CD14-positive monocyte (primary cell): ENCODE data around the gene LSM14B. TPM values are rescaled to one million over a fixed set of nuclear protein-coding genes. Genes with fewer than 3 reads are reported as not detected.

Experiments used
- DNase-seq, 3 donors: peaks; one replicate each; pipeline ENCODE4 v3.0.0-alpha.2; 2011 to 2022
- H2AFZ ChIP-seq: 2 replicates; pipeline ENCODE4 v1.6.0; 2012; ENCODE audit warnings: mild to moderate bottlenecking, low read depth, low read length, inconsistent platforms; ENCODE audit not compliant: insufficient read depth, poor library complexity, severe bottlenecking
- H3K27ac ChIP-seq, 2 donors: 1 replicate in 1 of 2; 2 replicates in 1 of 2; pipeline ENCODE4 v1.5.1; 2012 to 2013; ENCODE audit warnings: low read length in 2 of 2, control low read depth in 1 of 2, inconsistent platforms in 1 of 2, low read depth in 1 of 2, mild to moderate bottlenecking in 1 of 2
- H3K27me3 ChIP-seq, 2 donors: one replicate each; pipeline versions ENCODE4 v1.6.0 to v1.6.1; 2011 to 2013; ENCODE audit warnings: low read length in 2 of 2; ENCODE audit not compliant: control insufficient read depth in 2 of 2, insufficient read depth in 2 of 2
- H3K36me3 ChIP-seq, 2 donors: replicated peaks in 1 of 2; 1 replicate in 1 of 2; 2 replicates in 1 of 2; pipeline versions ENCODE4 v1.5.1 to v1.6.1; 2012 to 2013; ENCODE audit warnings: low read length in 2 of 2, control low read depth in 1 of 2, inconsistent platforms in 1 of 2, mild to moderate bottlenecking in 1 of 2; ENCODE audit not compliant: insufficient read depth in 2 of 2, control insufficient read depth in 1 of 2
- H3K4me1 ChIP-seq, 2 donors: 1 replicate in 1 of 2; 2 replicates in 1 of 2; pipeline versions ENCODE4 v1.5.1 to v1.6.1; 2012 to 2013; ENCODE audit warnings: low read length in 2 of 2, control low read depth in 1 of 2, inconsistent platforms in 1 of 2, mild to moderate bottlenecking in 1 of 2, moderate library complexity in 1 of 2; ENCODE audit not compliant: insufficient read depth in 2 of 2, control insufficient read depth in 1 of 2
- H3K4me2 ChIP-seq: replicated peaks from 2 replicates; pipeline ENCODE3; 2012; ENCODE audit warnings: low read length, moderate library complexity, mild to moderate bottlenecking; ENCODE audit not compliant: poor library complexity, severe bottlenecking; ENCODE audit errors: extremely low read depth
- H3K4me3 ChIP-seq, 3 experiments: fragments of 200-600 bp in 1 of 3; sonication (generic) in 1 of 3; replicated peaks in 1 of 3; 1 replicate in 2 of 3; 2 replicates in 1 of 3; pipeline ENCODE4 v1.5.1; 2011 to 2013; ENCODE audit warnings: low read length in 3 of 3, mild to moderate bottlenecking in 3 of 3, control low read depth in 2 of 3, low read depth in 2 of 3, inconsistent platforms in 1 of 3, moderate library complexity in 1 of 3
- H3K79me2 ChIP-seq: 2 replicates; pipeline ENCODE4 v1.6.0; 2012; ENCODE audit warnings: mild to moderate bottlenecking, control low read depth, inconsistent platforms, low read length, moderate library complexity; ENCODE audit not compliant: insufficient read depth
- H3K9ac ChIP-seq: 2 replicates; pipeline ENCODE4 v1.6.0; 2017; ENCODE audit warnings: low read length, mild to moderate bottlenecking; ENCODE audit not compliant: insufficient read depth, poor library complexity, severe bottlenecking
- H3K9me3 ChIP-seq, 2 donors: replicated peaks in 1 of 2; 1 replicate in 1 of 2; 2 replicates in 1 of 2; pipeline versions ENCODE4 v1.5.1 to v1.6.1; 2012 to 2013; ENCODE audit warnings: low read length in 2 of 2, control low read depth in 1 of 2; ENCODE audit not compliant: control insufficient read depth in 1 of 2, insufficient read depth in 1 of 2
- H4K20me1 ChIP-seq: 2 replicates; pipeline ENCODE4 v1.6.0; 2012; ENCODE audit warnings: mild to moderate bottlenecking, low read length, control low read depth, moderate library complexity; ENCODE audit not compliant: insufficient read depth
- H3K27ac Mint-ChIP-seq, 7 donors: one replicate each; pipeline ENCODE4 v1.8.0; 2020; ENCODE audit warnings: mild to moderate bottlenecking in 7 of 7, mixed read lengths in 7 of 7, moderate library complexity in 6 of 7, inconsistent platforms in 2 of 7
- H3K27me3 Mint-ChIP-seq, 3 donors: one replicate each; pipeline ENCODE4 v1.8.0; 2021 to 2022; ENCODE audit warnings: low read depth in 3 of 3, mild to moderate bottlenecking in 3 of 3, mixed read lengths in 3 of 3, moderate library complexity in 3 of 3, inconsistent platforms in 1 of 3
- H3K36me3 Mint-ChIP-seq, 2 donors: one replicate each; pipeline ENCODE4 v1.8.0; 2020; ENCODE audit warnings: mixed read lengths in 2 of 2, inconsistent platforms in 1 of 2, mild to moderate bottlenecking in 1 of 2
- H3K4me1 Mint-ChIP-seq: one replicate; pipeline ENCODE4 v1.8.0; 2020; ENCODE audit warnings: mild to moderate bottlenecking, mixed read lengths
- H3K4me3 Mint-ChIP-seq, 2 donors: one replicate each; pipeline ENCODE4 v1.8.0; 2020; ENCODE audit warnings: mild to moderate bottlenecking in 2 of 2, mixed read lengths in 2 of 2, moderate library complexity in 1 of 2
- H3K9me3 Mint-ChIP-seq, 7 donors: one replicate each; pipeline ENCODE4 v1.8.0; 2020 to 2022; ENCODE audit warnings: mixed read lengths in 7 of 7, mild to moderate bottlenecking in 6 of 7, moderate library complexity in 6 of 7, inconsistent platforms in 2 of 7
- WGBS: methylation state at CpG from one replicate; pipeline ENCODE4 v1.1.5; 2013; ENCODE audit warnings: missing lambda C conversion rate; ENCODE audit not compliant: insufficient coverage; 5-methylcytosine and 5-hydroxymethylcytosine counted together
- intact Hi-C, 2 donors: fragments of 100-400 bp; cut with micrococcal nuclease; formaldehyde crosslinking; loops; one replicate each; pipeline versions ENCODE4 v1.15.0 to v1.15.1; 2023
- polyA plus RNA-seq, 3 donors: library from polyadenylated mRNA; depleted of rRNA in 1 of 3; unstranded in 2 of 3; stranded (reverse) in 1 of 3; fragments of 300-500 nt in 2 of 3; fragments of >200 nt in 1 of 3; fragmentation: Illumina TruSeq in 2 of 3; gene quantifications; 1 replicate in 2 of 3; 2 replicates in 1 of 3; pipeline ENCODE4 v1.2.3, GENCODE V29; 2012 to 2021
- TF ChIP-seq, protein P1 (sequence below): fragments of 200-600 bp; IDR thresholded peaks from one replicate; pipeline ENCODE4 v1.8.0; 2022; ENCODE audit warnings: antibody characterized with exemption, mild to moderate bottlenecking

LSM14B gene
- polyA plus RNA-seq, 3 donors, result 1.0 to 33.5 (median 1.4) TPM

DNA sequence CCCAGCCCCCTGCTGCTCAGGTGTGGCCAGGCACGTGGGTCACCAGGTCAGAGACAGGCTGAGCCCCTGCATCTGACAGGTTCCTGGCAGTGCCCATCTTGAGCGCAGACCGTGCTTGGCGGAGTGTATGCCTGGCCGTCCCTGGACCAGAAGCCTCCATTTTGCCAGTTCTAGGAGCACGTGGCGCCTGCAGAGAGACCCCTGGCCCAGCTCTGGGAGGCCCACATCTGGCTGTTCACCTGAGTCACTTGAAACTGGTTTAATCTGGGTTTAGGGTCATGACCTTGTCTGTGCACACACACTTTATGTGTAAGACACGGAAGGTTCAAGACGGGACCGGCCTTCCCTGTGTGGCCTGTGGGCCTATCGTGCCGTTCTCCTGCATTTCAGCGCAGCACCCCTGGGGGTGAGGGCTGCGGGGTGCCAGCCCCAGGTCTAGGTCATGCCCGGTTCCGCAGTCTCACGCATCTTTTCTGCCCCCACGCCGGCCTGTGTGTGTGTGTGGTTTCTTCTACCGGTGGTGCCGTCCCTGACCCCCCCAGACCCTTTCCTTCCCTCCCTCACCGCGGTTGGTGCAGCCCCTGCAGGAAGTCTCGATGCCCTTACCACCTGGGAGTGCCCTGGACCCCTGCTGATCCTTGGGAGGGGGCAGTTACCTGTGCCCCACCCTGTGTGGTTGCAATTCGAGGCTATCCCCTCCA, 35.3 kb downstream of the LSM14B start:
- no peak overlapping the region for H3K4me3 ChIP-seq
- intact Hi-C loops, result loop anchor here (2.0 to 5.0 kb wide), 2 partner anchors 145 to 147 kb away; no protein-coding TSS in a partner anchor
- peaks cover 56% of the 10 kb centered on the region for H4K20me1 ChIP-seq
- no peak overlapping the region for H2AFZ ChIP-seq
- no peaks in the 10 kb centered on the region for H3K4me1 ChIP-seq
- H3K9me3 ChIP-seq, result peaks cover 8 to 13% of the 10 kb centered on the region in 2 donors
- H3K27ac ChIP-seq, result no peak overlapping the region
- peaks cover 30 to 79% of the 10 kb centered on the region in 2 donors for H3K36me3 ChIP-seq
- DNase-seq, result no peak
- H3K79me2 ChIP-seq, result peaks cover 43% of the 10 kb centered on the region
- Mint-ChIP-seq H3K4me3 (no peak overlapping the region), H3K9me3 (peaks cover 10 to 12% (median 11%) of the 10 kb centered on the region in 7 donors), H3K36me3 (peaks cover 48 to 75% of the 10 kb centered on the region in 2 donors), H3K4me1 (peaks cover 3% of the 10 kb centered on the region), H3K27me3 (peaks cover 0 to 3% (median 2%) of the 10 kb centered on the region in 3 donors), H3K27ac (no peak overlapping the region)
- H3K9ac ChIP-seq, result no peak overlapping the region
- H3K4me2 ChIP-seq, result no peak overlapping the region
- WGBS, result 93% methylated on average over 12 of the region's 25 CpGs
- TF ChIP-seq, protein P1, sequence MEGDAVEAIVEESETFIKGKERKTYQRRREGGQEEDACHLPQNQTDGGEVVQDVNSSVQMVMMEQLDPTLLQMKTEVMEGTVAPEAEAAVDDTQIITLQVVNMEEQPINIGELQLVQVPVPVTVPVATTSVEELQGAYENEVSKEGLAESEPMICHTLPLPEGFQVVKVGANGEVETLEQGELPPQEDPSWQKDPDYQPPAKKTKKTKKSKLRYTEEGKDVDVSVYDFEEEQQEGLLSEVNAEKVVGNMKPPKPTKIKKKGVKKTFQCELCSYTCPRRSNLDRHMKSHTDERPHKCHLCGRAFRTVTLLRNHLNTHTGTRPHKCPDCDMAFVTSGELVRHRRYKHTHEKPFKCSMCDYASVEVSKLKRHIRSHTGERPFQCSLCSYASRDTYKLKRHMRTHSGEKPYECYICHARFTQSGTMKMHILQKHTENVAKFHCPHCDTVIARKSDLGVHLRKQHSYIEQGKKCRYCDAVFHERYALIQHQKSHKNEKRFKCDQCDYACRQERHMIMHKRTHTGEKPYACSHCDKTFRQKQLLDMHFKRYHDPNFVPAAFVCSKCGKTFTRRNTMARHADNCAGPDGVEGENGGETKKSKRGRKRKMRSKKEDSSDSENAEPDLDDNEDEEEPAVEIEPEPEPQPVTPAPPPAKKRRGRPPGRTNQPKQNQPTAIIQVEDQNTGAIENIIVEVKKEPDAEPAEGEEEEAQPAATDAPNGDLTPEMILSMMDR, result no peak
- no peaks in the 10 kb centered on the region for H3K27me3 ChIP-seq

DNA sequence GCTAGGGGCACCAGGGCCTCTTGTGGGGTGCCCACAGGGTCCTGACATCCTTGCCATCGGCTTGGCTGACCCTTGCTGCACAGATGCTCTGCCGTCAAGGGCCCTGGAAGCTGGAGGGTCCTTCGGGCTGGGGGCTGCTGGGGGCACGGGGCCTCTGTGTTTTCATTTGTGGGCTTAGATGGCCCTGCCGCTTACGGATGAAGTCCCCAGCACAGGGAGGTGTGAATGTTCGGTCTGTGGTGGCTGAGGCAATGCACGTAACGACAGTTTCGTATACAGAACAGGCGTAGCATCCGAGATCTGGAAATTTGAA, 35.8 kb downstream of the LSM14B start:
- no peak overlapping the region for H3K9ac ChIP-seq
- H3K9me3 ChIP-seq, result peaks cover 4 to 8% of the 10 kb centered on the region in 2 donors
- no peak overlapping the region for H3K4me3 Mint-ChIP-seq
- H3K36me3 Mint-ChIP-seq, result peaks cover 44 to 75% of the 10 kb centered on the region in 2 donors
- no peak overlapping the region for H3K27ac ChIP-seq
- H3K4me1 ChIP-seq, result no peaks in the 10 kb centered on the region
- H3K27me3 ChIP-seq, result no peaks in the 10 kb centered on the region
- H3K4me1 Mint-ChIP-seq, result peaks cover 3% of the 10 kb centered on the region
- no peak overlapping the region for H3K4me3 ChIP-seq
- TF ChIP-seq, protein P1, result no peak
- 97% methylated on average over 12 of the region's 12 CpGs for WGBS
- H3K27me3 Mint-ChIP-seq, result peaks cover 0 to 4% (median 2%) of the 10 kb centered on the region in 3 donors
- DNase-seq, result no peak
- H2AFZ ChIP-seq, result no peak overlapping the region
- no peak overlapping the region for H3K4me2 ChIP-seq
- intact Hi-C loops, result loop anchor here in 1 of 2 donors (5.0 kb wide), 1 partner anchor 146 kb away; no protein-coding TSS in a partner anchor
- H3K79me2 ChIP-seq, result peaks cover 38% of the 10 kb centered on the region
- no peak overlapping the region for H3K27ac Mint-ChIP-seq
- peaks cover 53% of the 10 kb centered on the region for H4K20me1 ChIP-seq
- H3K36me3 ChIP-seq, result peaks cover 35 to 79% of the 10 kb centered on the region in 2 donors
- peaks cover 5 to 7% (median 6%) of the 10 kb centered on the region in 7 donors for H3K9me3 Mint-ChIP-seq
